SHP77 (cell line): ENCODE data around the gene DES.
"Not testable (repeated sequence)": the region's sequence is repeated elsewhere in the genome, so short reads cannot be mapped to it uniquely, and the experiment has no call there.

Experiments used
- DNase-seq, 2 experiments: peaks; one replicate each; lab custom pipeline; 2025; lab: John Stamatoyannopoulos, UW

The DES gene

GRCh38 chr2:219418155-219419011 is at the start of gene DES:
DES (plus strand) TSS chr2:219418377; CDS start chr2:219418463, 86 bp downstream.
- no peak for DNase-seq

DNA sequence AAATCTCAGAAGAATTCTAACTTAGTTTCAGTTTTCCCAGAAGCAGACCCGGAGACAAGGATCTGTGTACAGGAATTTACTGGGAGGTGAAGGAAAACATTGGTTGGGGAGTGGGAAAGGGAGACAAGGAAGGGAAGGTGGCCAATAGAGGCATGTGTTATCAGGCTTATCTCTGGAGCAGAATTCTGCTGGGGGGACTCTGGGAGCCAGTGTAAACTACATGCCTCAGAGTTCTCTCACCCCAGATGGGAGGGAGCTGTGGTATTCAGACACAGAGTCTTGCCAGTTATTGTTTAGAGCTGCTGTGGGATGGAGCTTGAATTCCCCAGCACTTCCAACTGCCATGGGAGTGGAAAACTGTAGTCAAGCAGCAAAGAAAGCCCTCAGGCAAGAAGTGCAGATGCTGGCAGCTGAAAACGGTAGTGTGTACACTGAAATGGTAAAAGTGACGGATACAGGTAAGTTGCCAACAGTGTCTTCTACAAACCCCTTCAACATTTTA is 49.4 kb upstream of the DES start:
- DNase-seq, result no peak

DNA sequence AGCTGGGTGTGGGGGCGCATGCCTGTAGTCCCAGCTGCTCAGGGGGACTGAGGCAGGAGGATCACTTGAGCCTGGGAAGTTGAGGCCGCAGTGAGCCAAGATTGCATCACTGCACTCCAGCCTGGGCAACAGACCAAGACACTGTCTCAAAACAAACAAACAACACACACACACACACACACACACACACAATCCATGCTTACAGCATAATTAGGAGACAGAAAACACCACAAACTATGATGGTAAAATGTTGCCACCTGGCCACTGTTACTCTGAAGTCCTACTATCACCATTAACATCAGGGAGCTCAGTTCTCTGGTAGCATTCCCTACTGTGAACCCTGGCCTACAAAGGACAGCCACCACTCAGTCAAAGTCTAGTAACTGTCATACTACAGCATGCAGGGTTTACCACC is 48.7 kb upstream of the DES start:
- peak in 1 of 2 experiments; percentile 9 for DNase-seq

DNA sequence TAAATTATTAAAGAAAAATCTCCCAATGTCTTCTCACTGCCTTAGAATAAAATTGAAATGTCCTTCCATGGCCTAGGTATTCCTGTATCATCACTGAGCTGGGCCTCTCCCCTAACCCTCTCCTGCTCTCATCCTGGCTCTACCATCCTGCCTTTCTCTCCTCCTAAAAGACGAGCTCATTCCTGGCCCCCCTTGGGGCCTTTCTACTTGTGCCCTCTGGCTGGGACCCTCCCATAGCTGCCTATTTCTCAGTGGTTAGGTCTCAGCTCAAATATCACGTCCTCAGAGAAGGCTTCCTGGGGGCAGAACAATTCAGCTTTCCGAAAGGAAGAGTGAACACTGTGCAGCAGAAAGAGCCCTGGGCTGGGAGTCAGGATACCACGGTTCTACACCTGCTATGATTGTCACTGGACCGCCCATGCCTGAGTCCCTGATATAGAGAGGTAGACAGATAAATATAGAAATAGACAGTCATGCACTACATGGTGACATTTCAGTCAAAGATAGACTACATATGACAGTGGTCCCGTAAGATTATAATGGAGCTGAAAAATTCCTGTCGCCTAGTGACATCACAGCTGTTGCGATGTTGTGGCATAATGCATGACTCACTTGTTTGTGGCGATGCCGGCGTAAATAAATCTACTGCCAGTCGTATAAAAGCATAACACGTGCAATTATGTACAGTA is 39.9 kb upstream of the DES start:
- DNase-seq, result no peak

DNA sequence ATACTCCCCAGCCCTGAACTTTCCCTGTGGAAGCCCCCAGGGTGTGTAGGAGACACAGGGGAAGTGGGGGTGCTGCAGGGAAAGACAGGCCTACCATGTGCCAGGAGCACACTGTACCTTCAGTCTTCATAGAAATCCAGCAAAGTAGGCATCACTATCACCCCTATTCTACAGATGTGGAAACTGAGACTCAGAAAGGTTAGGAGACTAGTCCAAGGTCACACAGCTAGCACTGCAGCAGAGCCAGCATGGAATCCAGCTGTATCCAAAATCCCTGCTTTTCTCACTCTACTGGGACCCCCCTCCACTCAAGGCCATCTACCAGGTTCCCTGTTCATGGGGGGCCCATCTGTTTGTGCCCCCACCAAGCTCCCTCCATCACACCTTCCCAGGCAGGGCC is 37.3 kb upstream of the DES start:
- no peak for DNase-seq

DNA sequence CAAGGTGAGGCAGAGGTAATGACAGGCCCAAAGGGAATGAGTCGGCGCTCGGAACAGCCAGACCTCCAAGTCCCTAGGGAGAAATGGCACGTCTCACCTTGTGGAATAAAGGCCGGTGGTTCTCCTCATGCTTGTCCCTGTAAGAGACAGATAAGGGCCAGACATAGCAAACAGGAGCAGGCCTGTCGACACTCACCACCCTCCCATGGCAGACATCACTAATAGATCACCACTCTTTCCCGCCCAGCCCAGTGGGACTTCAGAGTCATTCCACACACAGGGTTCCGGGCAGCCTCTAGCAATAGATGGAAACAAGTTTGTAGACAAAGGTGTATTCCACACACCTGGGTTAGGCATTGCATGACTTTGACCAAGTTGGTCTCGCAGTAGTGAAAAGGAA is 36.7 kb upstream of the DES start:
- DNase-seq, result no peak

DNA sequence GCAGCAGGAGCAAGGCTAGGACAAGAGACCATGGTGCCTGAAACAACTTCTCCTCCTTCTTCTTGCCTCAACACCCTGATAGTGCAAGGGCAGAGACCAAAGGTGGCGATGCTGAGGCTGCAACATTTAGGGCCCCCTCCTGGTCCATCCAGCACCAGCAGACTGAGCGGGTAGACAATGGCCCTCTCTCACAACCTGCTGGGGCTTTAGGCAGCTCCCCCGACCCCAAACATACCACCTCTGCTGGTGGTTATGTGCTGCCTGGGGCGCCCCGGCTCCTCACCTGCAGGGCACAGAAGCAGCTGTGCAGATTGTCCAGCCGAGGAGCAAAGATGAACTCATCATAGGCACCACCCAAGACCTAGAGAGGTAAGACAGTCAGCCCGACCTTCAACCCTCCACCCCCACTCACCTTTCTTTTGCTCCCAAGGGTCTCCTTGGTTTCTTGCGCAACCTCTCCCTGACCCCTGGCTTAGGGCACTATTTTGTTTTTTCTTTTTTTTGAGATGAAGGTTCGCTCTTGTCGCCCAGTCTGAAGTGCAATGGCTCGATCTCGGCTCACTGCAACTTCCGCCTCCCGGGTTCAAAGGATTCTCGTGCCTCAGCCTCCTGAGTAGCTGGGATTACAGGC is 34.0 kb upstream of the DES start:
- DNase-seq, result no peak

- no peak for DNase-seq
Observed at GRCh38 chr2:219384859-219385258, 33.3 kb upstream of the DES start.

DNA sequence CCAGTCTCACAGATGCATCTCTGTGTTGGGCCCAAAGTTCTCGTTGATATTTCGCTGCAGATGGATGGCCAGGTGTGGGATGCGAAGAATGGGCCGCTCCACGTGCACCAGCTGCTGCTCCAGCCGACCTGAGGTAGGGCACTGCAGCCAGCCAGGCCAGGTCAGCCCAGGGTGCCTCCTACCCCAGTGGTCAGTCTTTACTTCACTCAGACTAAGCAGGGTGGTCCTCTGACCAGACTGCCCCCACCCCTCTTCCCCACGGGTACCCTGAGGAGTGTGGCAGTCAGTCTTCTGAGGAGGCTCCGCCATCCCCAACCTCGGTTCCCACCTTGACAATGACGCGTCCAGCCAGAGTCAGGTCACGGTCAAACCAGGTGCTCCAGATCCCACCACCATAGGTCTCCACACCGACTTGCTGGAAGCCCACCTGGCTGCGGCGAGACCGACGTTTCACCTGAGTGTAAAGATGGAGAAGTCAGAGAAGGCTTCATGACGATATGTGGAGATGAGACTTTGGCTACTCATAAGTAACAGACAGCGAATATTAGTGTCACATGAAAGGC is 32.1 kb upstream of the DES start:
- no peak for DNase-seq

DNA sequence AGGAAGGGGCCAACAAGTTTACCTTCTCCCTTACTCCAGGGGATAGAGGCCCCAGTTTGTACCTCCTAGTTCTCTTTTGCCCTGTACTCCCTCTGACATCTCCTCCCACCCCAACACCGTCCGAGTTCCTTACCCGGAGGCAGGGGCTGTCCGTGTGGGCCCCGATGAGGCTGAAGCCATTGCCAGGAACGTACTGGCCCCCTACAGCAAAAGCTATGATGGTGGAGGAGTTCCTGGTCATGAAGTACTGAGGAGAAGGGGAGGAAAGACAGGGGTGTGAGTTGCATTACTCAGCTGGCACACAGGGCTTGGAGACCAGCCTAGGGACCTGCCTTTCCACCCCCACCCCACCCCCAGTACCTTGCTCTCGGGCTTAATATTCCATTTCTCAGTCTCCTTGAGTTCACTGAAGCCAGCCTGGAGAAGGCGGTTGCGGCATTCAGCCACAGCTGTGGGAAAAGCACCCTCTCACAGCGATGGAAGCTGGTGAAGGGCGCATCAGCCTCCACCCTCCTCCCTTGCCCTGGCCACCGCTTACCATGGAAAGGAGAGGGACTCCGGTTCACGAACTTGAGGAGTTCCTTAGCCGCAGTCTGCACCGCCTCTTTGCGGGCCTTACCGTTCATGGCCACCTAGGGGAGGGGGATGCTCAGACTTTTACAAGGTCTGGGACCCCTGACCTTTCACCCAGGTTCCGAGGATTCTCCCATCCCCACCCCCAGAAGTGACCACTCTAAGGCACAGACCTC is 31.5 kb upstream of the DES start:
- no peak for DNase-seq

- DNase-seq, result peak; percentile 78 to 86
Observed at GRCh38 chr2:219387306-219388120, 30.7 kb upstream of the DES start, which contains the start of gene DNPEP. DNPEP (minus strand) TSS chr2:219387912; CDS start chr2:219387794, 118 bp downstream.

DNA sequence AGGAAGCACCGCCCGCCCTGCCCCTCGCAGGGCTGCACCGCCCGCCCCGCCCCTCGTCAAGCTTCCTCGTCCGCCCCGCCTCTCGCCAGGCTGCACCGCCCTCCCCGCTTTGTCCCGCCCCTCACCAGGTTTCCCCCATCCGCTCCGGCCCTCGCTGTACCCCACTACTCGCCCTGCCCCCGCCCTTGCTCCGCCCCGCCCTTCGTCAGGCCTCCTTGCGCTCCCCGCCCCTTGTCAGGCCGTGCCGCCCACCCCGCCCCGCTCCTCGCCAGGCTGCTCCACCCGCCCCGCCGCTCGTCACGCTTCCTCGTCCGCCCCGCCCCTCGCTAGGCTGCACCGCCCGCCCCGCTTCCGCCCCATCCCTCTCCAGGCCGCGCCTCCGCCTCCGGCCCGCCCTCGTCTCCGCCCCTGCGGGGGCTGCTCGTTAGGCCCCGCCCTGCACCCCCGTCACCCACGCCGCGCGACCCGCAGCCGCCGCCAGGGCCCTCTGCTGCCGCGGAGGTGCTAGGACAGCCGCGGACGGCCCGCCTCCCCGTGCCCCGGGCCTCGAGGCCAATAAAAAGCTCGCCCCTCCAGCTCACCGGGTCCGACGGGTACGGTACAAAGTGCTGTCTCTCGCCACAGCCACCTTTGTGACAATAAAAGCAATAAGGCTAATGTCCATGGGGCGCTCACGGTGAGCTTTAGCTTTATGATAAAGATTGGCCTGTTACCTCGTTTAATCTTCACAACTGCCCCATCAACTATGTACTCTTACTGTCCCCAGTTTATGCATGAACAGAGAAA is 29.9 kb upstream of the DES start:
- peak; percentile 80 to 89 for DNase-seq

- DNase-seq, result no peak
Observed at GRCh38 chr2:219388907-219389156, 29.3 kb upstream of the DES start.

DNA sequence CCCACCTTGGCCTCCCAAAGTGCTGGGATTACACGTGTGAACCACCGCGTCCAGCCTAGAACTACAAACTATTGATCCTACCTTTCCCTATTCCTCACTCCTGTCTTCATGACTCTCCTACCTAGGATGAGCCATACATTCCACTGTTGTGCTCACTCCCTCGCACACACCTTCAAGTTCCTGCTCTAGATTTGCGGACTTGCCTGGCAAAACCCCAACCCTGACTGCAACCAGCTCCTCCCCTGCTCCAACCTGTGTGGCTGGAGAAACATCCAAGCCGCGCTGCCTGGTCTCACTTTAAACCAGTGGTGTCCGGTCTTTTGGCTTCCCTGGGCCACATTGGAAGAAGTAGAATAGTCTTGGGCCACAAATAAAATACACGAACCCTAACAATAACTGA is 25.4 kb upstream of the DES start:
- DNase-seq, result no peak

- DNase-seq, result not testable (repeated sequence)
Observed at GRCh38 chr2:219395056-219395455, 23.1 kb upstream of the DES start.

GRCh38 chr2:219395609-219396008 is 22.6 kb upstream of the DES start:
- no peak for DNase-seq

- no peak for DNase-seq
Observed at GRCh38 chr2:219396863-219397457, 21.2 kb upstream of the DES start.

- peak; percentile 83 to 93 for DNase-seq
Observed at GRCh38 chr2:219398721-219399363, 19.3 kb upstream of the DES start.
